ENCODE measurements around the gene DCLK2.

DNA sequence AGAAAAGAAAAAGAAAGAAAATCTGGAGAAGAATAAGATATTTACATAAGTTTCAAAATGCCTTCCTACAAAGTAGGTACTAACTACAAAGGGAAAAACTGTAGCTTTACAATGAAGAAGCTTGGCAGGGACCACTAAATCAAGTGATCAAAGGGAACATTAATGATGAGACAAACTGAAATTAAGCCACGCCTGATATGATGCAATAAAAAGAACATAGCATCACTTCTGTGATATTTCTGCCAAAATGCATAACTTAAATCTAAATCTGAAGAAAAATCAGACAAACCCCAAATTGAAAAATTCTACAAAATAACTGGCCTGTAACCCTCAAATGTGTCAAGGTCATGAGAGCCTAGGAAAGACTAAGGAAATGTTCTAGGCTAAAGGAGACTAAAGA, 8.9 kb upstream of the DCLK2 start:
- TF ChIP-seq, protein P1, sequence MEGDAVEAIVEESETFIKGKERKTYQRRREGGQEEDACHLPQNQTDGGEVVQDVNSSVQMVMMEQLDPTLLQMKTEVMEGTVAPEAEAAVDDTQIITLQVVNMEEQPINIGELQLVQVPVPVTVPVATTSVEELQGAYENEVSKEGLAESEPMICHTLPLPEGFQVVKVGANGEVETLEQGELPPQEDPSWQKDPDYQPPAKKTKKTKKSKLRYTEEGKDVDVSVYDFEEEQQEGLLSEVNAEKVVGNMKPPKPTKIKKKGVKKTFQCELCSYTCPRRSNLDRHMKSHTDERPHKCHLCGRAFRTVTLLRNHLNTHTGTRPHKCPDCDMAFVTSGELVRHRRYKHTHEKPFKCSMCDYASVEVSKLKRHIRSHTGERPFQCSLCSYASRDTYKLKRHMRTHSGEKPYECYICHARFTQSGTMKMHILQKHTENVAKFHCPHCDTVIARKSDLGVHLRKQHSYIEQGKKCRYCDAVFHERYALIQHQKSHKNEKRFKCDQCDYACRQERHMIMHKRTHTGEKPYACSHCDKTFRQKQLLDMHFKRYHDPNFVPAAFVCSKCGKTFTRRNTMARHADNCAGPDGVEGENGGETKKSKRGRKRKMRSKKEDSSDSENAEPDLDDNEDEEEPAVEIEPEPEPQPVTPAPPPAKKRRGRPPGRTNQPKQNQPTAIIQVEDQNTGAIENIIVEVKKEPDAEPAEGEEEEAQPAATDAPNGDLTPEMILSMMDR (IDR thresholded peaks at IDR 0.05), result no peak
- TF ChIP-seq EZH2 (IDR thresholded peaks at IDR 0.05; ENCODE audit: borderline replicate concordance, insufficient read depth, low read depth, low read length, poor library complexity, severe bottlenecking), result no peak
